ENCODE results near the gene GZF1.

- TF ChIP-seq POLR2AphosphoS5 (IDR thresholded peaks at IDR 0.05; ENCODE audit: low read depth) (no peak), CTCF (IDR thresholded peaks at IDR 0.05; ENCODE audit: insufficient read depth, low read length) (no peak), GABPA (IDR thresholded peaks at IDR 0.05; ENCODE audit: low read depth) (no peak), REST (IDR thresholded peaks at IDR 0.05; ENCODE audit: insufficient replicate concordance, low read depth) (no peak), SPI1 (IDR thresholded peaks at IDR 0.05; ENCODE audit: borderline replicate concordance, low read depth) (no peak)
These were observed 43.6 kb upstream of the GZF1 start for GRCh38 chr20:23318347-23318746.
